Neuronal stem cell (in vitro differentiated cells): Measurements from ENCODE around the gene HS6ST3.

Experiments used
- DNase-seq: peaks from one replicate; pipeline ENCODE4 v3.0.0-alpha.2; 2013; ENCODE audit warnings: low spot score
- H2AFZ ChIP-seq: one replicate; pipeline ENCODE4 v1.6.1; 2013; ENCODE audit warnings: mild to moderate bottlenecking, low read length, inconsistent platforms
- H2AK5ac ChIP-seq: 2 replicates; pipeline ENCODE4 v1.6.1; 2013; ENCODE audit warnings: low read depth, mild to moderate bottlenecking, inconsistent platforms, low read length, moderate library complexity, mixed read lengths
- H2BK120ac ChIP-seq: 2 replicates; pipeline ENCODE4 v1.6.1; 2013; ENCODE audit warnings: low read depth, mild to moderate bottlenecking, inconsistent platforms, low read length, moderate library complexity, mixed read lengths
- H2BK12ac ChIP-seq: one replicate; pipeline ENCODE4 v1.6.1; 2013; ENCODE audit warnings: low read length, inconsistent platforms
- H2BK15ac ChIP-seq: 2 replicates; pipeline ENCODE4 v1.6.1; 2013; ENCODE audit warnings: mild to moderate bottlenecking, low read length, inconsistent platforms, mixed read lengths
- H2BK5ac ChIP-seq: one replicate; pipeline ENCODE4 v1.6.1; 2013; ENCODE audit warnings: inconsistent platforms, mild to moderate bottlenecking, low read length, moderate library complexity
- H3K14ac ChIP-seq: one replicate; pipeline ENCODE4 v1.6.1; 2013; ENCODE audit warnings: low read length, inconsistent platforms
- H3K18ac ChIP-seq: 2 replicates; pipeline ENCODE4 v1.6.1; 2013; ENCODE audit warnings: low read length, inconsistent platforms
- H3K23ac ChIP-seq: 2 replicates; pipeline ENCODE4 v1.6.1; 2013; ENCODE audit warnings: low read depth, mild to moderate bottlenecking, mixed read lengths, low read length, inconsistent platforms; ENCODE audit not compliant: poor library complexity
- H3K27ac ChIP-seq: replicated peaks from 3 replicates; pipeline ENCODE4 v1.5.1; 2013; ENCODE audit warnings: low read length, inconsistent platforms
- H3K27me3 ChIP-seq, 3 experiments: 2 replicates each; pipeline ENCODE4 v1.6.1; 2013; ENCODE audit warnings: low read length in 3 of 3, mild to moderate bottlenecking in 2 of 3, inconsistent platforms in 1 of 3, low read depth in 1 of 3, mixed read lengths in 1 of 3, moderate library complexity in 1 of 3; ENCODE audit not compliant: control insufficient read depth in 3 of 3, insufficient read depth in 3 of 3
- H3K36me3 ChIP-seq, 2 donors: replicated peaks in 1 of 2; 2 replicates each; pipeline ENCODE4 v1.6.1; 2013; ENCODE audit warnings: low read length in 2 of 2; ENCODE audit not compliant: control insufficient read depth in 2 of 2, insufficient read depth in 2 of 2
- H3K4ac ChIP-seq: 2 replicates; pipeline ENCODE4 v1.6.1; 2013; ENCODE audit warnings: inconsistent platforms, mild to moderate bottlenecking, low read length, moderate library complexity
- H3K4me1 ChIP-seq, 2 donors: 1 replicate in 1 of 2; 2 replicates in 1 of 2; pipeline ENCODE4 v1.6.1; 2013; ENCODE audit warnings: low read length in 2 of 2, low read depth in 1 of 2; ENCODE audit not compliant: control insufficient read depth in 2 of 2, insufficient read depth in 1 of 2
- H3K4me2 ChIP-seq: one replicate; pipeline ENCODE4 v1.6.1; 2013; ENCODE audit warnings: mild to moderate bottlenecking, low read length, inconsistent platforms; ENCODE audit not compliant: insufficient read depth, poor library complexity, severe bottlenecking
- H3K4me3 ChIP-seq, 2 donors: 2 replicates each; pipeline ENCODE4 v1.5.1; 2013; ENCODE audit warnings: low read length in 2 of 2, mild to moderate bottlenecking in 2 of 2, inconsistent platforms in 1 of 2, moderate library complexity in 1 of 2
- H3K79me1 ChIP-seq: one replicate; pipeline ENCODE4 v1.6.1; 2013; ENCODE audit warnings: low read depth, mild to moderate bottlenecking, inconsistent platforms, low read length, moderate library complexity
- H3K9ac ChIP-seq: one replicate; pipeline ENCODE4 v1.6.1; 2013; ENCODE audit warnings: mild to moderate bottlenecking, low read depth, low read length, inconsistent platforms; ENCODE audit not compliant: poor library complexity
- H3K9me3 ChIP-seq, 2 donors: replicated peaks in 1 of 2; 2 replicates each; pipeline versions ENCODE3 to v1.6.1; 2013; ENCODE audit warnings: low read length in 2 of 2, mild to moderate bottlenecking in 2 of 2, inconsistent platforms in 1 of 2, low read depth in 1 of 2, mixed read lengths in 1 of 2, moderate library complexity in 1 of 2; ENCODE audit not compliant: control insufficient read depth in 2 of 2, insufficient read depth in 1 of 2
- H4K8ac ChIP-seq: one replicate; pipeline ENCODE4 v1.6.1; 2013; ENCODE audit warnings: low read depth, mild to moderate bottlenecking, inconsistent platforms, low read length, moderate library complexity
- H4K91ac ChIP-seq: one replicate; pipeline ENCODE4 v1.6.1; 2013; ENCODE audit warnings: low read length, low read depth, mild to moderate bottlenecking, inconsistent platforms; ENCODE audit not compliant: poor library complexity
- WGBS, 2 donors: extraction: QIAGEN DNeasy Blood & Tissue Kit; methylation state at CpG; one replicate each; pipeline ENCODE4 v1.1.7; 2013; ENCODE audit warnings: missing lambda C conversion rate in 2 of 2, mixed read lengths in 1 of 2; ENCODE audit not compliant: insufficient read length in 2 of 2, insufficient replicate concordance in 1 of 2; ENCODE audit errors: extremely low coverage in 2 of 2; 5-methylcytosine and 5-hydroxymethylcytosine counted together

The HS6ST3 gene

DNA sequence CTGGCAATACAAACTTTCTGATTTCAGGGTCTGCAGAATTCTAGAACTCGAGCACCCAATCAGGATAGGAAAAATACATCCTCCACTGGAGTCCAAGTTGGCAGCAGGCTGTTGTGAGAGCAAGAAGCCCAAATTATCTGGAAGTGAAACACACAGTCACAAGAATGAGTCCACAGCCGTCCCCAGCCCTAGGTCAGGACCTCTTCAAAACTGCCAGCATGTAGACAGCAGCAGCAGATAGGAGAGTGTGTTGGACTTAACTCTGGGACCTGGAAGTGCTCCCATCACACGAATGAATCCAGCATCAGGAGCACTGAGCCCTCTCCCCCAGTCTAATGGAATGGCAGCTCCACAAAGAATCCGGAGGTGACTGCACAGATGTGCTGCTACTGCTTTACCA, 483.7 kb downstream of the HS6ST3 start:
- H2AK5ac ChIP-seq, result no peak overlapping the region
- WGBS, 2 donors, result no CpG with 5 or more reads among the region's 4 CpGs
- no peak for DNase-seq

DNA sequence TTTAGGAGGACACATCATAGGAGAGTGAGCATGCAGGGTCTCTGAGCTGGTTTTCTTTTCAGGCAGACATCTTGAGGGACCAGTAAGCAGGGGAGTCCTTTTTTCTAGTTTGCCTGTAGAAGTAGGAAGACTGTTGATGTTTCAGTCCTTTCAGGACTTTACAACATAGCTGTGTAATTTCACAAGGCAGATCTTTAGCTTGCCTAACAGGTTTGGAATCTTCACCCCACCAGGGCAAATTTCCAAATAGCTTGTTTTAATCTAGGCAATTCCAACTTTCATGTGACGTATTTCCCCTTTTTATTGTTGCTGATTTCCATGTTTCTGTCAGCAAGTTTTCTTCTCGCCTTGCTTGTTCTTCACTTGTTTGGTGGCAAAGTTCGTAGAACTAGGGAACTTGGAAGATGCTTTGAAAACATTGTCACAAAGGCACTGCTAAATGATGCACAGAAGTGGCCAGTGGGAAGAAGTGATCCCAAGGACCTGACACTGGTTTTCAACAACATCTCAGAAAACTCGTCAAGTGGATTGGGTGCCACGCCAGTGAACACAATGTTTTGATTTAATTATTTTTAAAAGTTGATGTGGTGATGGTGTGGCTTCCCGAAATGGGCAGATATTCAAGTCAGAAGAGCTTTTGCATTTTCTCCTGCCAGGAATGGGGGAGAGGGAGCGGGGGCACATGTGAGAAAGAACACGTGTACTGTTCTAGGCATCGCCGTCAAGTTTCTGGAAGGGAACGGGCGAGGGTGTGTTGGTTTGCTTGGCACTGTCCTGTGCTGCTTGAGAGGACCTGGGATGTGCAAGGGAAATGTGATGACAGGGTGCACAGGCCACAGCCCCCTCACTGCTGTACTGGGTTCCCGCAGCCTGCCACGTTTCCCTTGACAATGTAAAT, 485.8 kb downstream of the HS6ST3 start:
- Histone ChIP-seq H3K36me3 (no peaks in the 10 kb centered on the region), H2AK5ac (no peak overlapping the region), H3K9me3 (no peaks in the 10 kb centered on the region), H4K8ac (no peak overlapping the region), H3K18ac (no peak overlapping the region), H3K4me1 (no peaks in the 10 kb centered on the region), H3K23ac (no peak overlapping the region), H3K4me2 (no peak overlapping the region), H3K27ac (no peak overlapping the region), H2BK15ac (no peak overlapping the region), H2AFZ (no peak overlapping the region), H3K4ac (no peak overlapping the region), H3K79me1 (peaks cover 3% of the 10 kb centered on the region), H2BK120ac (no peak overlapping the region), H2BK12ac (no peak overlapping the region), H3K4me3 (no peak overlapping the region), H3K9ac (no peak overlapping the region), H2BK5ac (no peak overlapping the region), H3K27me3 (no peaks in the 10 kb centered on the region), H4K91ac (no peak overlapping the region), H3K14ac (no peak overlapping the region)
- no CpG with 5 or more reads among the region's 14 CpGs for WGBS, 2 donors
- no peak for DNase-seq

More for the DNA sequence above, 483.7 kb downstream of the HS6ST3 start:
- Histone ChIP-seq H2BK12ac (no peak overlapping the region), H3K14ac (no peak overlapping the region), H2AFZ (peak overlapping the region; percentile 22), H4K91ac (no peak overlapping the region), H3K4me1 (no peaks in the 10 kb centered on the region), H2BK5ac (no peak overlapping the region), H3K36me3 (no peaks in the 10 kb centered on the region), H3K27ac (no peak overlapping the region), H3K4me3 (no peak overlapping the region), H2BK120ac (no peak overlapping the region), H3K23ac (no peak overlapping the region), H4K8ac (no peak overlapping the region), H3K18ac (no peak overlapping the region), H3K4me2 (no peak overlapping the region), H3K9me3 (no peaks in the 10 kb centered on the region), H3K9ac (no peak overlapping the region), H3K27me3 (no peaks in the 10 kb centered on the region), H2BK15ac (no peak overlapping the region), H3K79me1 (peaks cover 3% of the 10 kb centered on the region), H3K4ac (no peak overlapping the region)

DNA sequence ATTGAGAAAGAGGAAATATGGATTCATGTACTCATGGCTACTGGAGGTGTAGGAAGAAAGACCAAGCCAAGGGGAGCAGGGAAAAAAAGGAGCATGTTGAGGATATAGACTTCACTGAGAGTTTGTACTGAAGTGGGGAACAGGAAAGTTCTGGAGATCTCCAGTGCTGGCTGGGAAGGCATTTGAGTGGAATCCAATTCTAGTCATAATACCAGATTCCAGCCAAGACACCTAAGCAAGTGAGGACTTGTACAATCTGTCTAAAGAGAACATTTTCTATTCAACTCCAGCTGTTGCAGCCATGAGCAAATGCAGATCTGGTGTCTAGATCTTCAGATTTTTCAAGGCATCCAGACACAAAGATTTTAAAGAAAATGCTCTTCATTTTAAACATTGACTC, 491.8 kb downstream of the HS6ST3 start:
- Histone ChIP-seq H2BK120ac (no peak overlapping the region), H2BK5ac (no peak overlapping the region), H4K91ac (no peak overlapping the region), H3K4me1 (no peaks in the 10 kb centered on the region), H2AK5ac (no peak overlapping the region), H3K9ac (no peak overlapping the region), H3K36me3 (no peaks in the 10 kb centered on the region), H3K79me1 (no peaks in the 10 kb centered on the region), H2BK15ac (no peak overlapping the region), H3K4me2 (no peak overlapping the region), H3K27me3 (no peaks in the 10 kb centered on the region), H3K27ac (no peak overlapping the region), H3K18ac (no peak overlapping the region), H3K14ac (no peak overlapping the region), H2AFZ (no peak overlapping the region), H3K9me3 (no peaks in the 10 kb centered on the region), H3K4me3 (no peak overlapping the region), H4K8ac (no peak overlapping the region), H2BK12ac (no peak overlapping the region), H3K4ac (no peak overlapping the region), H3K23ac (no peak overlapping the region)
- DNase-seq, result no peak

DNA sequence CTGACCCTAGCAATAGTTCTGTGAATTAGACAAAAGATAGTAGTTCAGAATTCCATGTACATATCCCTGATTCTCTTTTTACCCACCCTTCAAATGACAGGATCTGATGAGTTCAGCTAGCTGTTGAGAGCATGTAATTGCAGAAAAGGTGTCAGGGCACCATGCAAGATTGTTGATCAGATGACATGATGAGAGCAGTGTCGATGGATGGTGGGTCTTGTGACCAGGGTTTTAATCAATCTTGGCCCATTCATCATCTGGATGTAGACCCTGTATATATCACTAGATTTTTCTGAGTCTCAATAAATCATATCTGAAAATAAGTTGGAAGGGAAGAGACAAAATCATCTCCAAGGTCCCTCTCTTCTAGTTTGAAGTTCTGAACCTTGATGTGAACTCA, 525.3 kb downstream of the HS6ST3 start:
- no peak overlapping the region for H3K9ac ChIP-seq

More for the DNA sequence above, 525.3 kb downstream of the HS6ST3 start:
- no peak overlapping the region for H4K8ac ChIP-seq
- no peaks in the 10 kb centered on the region for H3K36me3 ChIP-seq
- no peaks in the 10 kb centered on the region for H3K79me1 ChIP-seq
- no peak overlapping the region for H3K14ac ChIP-seq
- H3K4me3 ChIP-seq, result no peak overlapping the region
- no peak overlapping the region for H2BK12ac ChIP-seq
- H3K4ac ChIP-seq, result no peak overlapping the region
- H2BK120ac ChIP-seq, result no peak overlapping the region
- no peak overlapping the region for H3K18ac ChIP-seq
- no peak overlapping the region for H2AK5ac ChIP-seq
- H3K9me3 ChIP-seq, result no peaks in the 10 kb centered on the region
- H3K27me3 ChIP-seq, result no peaks in the 10 kb centered on the region
- no peaks in the 10 kb centered on the region for H3K4me1 ChIP-seq
- H2AFZ ChIP-seq, result no peak overlapping the region
- H4K91ac ChIP-seq, result no peak overlapping the region
- no peak overlapping the region for H3K4me2 ChIP-seq
- no CpG with 5 or more reads among the region's 1 CpG for whole genome bisulfite sequencing, 2 donors
- H2BK15ac ChIP-seq, result no peak overlapping the region
- H3K23ac ChIP-seq, result no peak overlapping the region
- no peak overlapping the region for H3K27ac ChIP-seq
- DNase-seq, result no peak
- no peak overlapping the region for H2BK5ac ChIP-seq
